ENCODE data around the gene TIMP2.

The TIMP2 gene

DNA sequence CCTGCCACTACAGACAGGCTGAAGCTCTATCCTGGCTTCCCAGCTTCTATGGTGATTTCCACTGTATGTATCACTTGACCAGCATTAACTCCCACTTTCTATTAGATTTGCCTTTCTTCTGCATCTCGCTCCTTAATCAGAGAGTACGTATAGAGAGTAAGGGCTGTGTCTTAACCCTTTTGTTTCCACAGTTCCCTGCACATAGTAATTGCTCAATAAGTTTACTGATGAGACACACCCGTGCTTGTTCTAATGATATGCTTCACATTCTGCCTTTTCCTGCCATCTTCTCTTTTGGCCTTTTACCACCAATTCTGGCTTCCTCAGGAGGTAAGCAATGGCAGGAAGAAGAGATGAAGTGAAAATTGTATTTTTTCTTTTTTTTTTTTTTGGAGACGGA is 64.0 kb downstream of the TIMP2 start:
- TF ChIP-seq, protein P1, sequence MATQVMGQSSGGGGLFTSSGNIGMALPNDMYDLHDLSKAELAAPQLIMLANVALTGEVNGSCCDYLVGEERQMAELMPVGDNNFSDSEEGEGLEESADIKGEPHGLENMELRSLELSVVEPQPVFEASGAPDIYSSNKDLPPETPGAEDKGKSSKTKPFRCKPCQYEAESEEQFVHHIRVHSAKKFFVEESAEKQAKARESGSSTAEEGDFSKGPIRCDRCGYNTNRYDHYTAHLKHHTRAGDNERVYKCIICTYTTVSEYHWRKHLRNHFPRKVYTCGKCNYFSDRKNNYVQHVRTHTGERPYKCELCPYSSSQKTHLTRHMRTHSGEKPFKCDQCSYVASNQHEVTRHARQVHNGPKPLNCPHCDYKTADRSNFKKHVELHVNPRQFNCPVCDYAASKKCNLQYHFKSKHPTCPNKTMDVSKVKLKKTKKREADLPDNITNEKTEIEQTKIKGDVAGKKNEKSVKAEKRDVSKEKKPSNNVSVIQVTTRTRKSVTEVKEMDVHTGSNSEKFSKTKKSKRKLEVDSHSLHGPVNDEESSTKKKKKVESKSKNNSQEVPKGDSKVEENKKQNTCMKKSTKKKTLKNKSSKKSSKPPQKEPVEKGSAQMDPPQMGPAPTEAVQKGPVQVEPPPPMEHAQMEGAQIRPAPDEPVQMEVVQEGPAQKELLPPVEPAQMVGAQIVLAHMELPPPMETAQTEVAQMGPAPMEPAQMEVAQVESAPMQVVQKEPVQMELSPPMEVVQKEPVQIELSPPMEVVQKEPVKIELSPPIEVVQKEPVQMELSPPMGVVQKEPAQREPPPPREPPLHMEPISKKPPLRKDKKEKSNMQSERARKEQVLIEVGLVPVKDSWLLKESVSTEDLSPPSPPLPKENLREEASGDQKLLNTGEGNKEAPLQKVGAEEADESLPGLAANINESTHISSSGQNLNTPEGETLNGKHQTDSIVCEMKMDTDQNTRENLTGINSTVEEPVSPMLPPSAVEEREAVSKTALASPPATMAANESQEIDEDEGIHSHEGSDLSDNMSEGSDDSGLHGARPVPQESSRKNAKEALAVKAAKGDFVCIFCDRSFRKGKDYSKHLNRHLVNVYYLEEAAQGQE (IDR thresholded peaks at IDR 0.05; ENCODE audit: insufficient read depth in 1 of 2, low read depth in 2 of 2, low read length in 2 of 2): no peak

DNA sequence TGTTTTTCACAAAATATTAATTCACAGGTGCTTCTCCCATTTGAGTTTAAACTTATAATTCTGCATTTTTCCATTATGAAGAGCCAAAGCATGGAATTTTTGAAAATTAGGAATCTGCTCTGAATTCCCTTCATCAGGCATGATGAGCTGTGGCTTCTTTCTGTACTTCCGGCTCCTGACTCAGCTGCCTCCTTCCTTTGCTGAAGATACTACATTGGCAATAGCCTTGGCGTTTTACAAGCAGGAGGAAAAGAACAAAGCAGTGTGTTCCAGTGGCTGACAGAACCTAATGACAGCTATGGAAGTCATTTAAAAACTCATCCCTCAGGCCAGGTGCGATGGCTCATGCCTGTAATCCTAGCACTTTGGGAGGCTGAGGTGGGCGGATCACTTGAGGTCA is 66.1 kb downstream of the TIMP2 start:
- TF ChIP-seq TAF1 (IDR thresholded peaks at IDR 0.05; ENCODE audit: borderline replicate concordance, insufficient read depth, low read length): no peak
- TF ChIP-seq, protein P1 (IDR thresholded peaks at IDR 0.05; ENCODE audit: insufficient read depth in 1 of 2, low read depth in 2 of 2, low read length in 2 of 2): no peak
- TF ChIP-seq FOXP2 (optimal IDR thresholded peaks at IDR 0.05; ENCODE audit: borderline replicate concordance, extremely low read depth, extremely low read length, insufficient read depth): no peak
- no peak for TF ChIP-seq SIN3A (IDR thresholded peaks at IDR 0.05; ENCODE audit: borderline replicate concordance, insufficient read depth, low read length)
- no peak for TF ChIP-seq POLR2AphosphoS5 (IDR thresholded peaks at IDR 0.05; ENCODE audit: low read depth, low read length)

DNA sequence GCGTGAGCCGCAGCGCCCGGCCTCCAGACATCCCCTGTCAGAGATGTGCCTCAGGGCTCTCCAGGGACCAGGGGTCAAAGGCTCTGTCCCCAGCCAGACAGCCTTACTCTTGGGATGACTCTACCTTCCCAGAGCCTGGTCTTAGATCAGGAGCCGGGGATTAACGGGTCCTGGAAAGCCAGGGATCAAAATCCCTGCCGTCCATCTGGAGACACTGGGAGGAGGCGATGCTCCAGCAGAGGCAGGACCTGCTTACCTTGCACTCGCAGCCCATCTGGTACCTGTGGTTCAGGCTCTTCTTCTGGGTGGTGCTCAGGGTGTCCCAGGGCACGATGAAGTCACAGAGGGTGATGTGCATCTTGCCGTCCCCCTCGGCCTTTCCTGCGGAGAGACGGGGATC is 67.9 kb downstream of the TIMP2 start:
- TF ChIP-seq, protein P1 (IDR thresholded peaks at IDR 0.05; ENCODE audit: insufficient read depth in 1 of 2, low read depth in 2 of 2, low read length in 2 of 2): no peak
- TF ChIP-seq FOXP2 (optimal IDR thresholded peaks at IDR 0.05; ENCODE audit: borderline replicate concordance, extremely low read depth, extremely low read length, insufficient read depth) (no peak), SIN3A (IDR thresholded peaks at IDR 0.05; ENCODE audit: borderline replicate concordance, insufficient read depth, low read length) (no peak), TAF1 (IDR thresholded peaks at IDR 0.05; ENCODE audit: borderline replicate concordance, insufficient read depth, low read length) (no peak), POLR2AphosphoS5 (IDR thresholded peaks at IDR 0.05; ENCODE audit: low read depth, low read length) (no peak)

DNA sequence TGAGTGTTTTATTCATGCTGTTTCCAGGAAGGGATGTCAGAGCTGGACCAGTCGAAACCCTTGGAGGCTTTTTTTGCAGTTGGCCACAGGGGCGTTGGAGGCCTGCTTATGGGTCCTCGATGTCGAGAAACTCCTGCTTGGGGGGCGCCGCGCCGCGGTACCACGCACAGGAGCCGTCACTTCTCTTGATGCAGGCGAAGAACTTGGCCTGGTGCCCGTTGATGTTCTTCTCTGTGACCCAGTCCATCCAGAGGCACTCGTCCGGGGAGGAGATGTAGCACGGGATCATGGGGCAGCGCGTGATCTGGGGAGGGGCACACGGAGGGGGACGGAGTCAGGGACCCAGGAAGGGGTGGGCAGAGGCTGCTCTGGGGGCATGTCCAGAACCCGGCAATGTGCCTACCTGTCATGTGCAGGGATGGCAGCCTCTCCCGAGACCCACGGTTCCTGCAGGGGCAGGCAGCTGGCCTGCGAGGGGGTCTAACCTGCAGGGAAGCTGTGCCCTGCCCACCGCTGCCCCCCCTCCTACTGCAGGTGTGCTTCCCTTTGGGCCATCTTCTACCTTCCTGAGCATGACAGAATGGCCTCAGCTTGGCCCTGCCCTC is 69.5 kb downstream of the TIMP2 start:
- TF ChIP-seq SIN3A (IDR thresholded peaks at IDR 0.05; ENCODE audit: borderline replicate concordance, insufficient read depth, low read length) (no peak), TAF1 (IDR thresholded peaks at IDR 0.05; ENCODE audit: borderline replicate concordance, insufficient read depth, low read length) (no peak), FOXP2 (optimal IDR thresholded peaks at IDR 0.05; ENCODE audit: borderline replicate concordance, extremely low read depth, extremely low read length, insufficient read depth) (no peak), POLR2AphosphoS5 (IDR thresholded peaks at IDR 0.05; ENCODE audit: low read depth, low read length) (no peak)
- TF ChIP-seq, protein P1 (IDR thresholded peaks at IDR 0.05; ENCODE audit: insufficient read depth in 1 of 2, low read depth in 2 of 2, low read length in 2 of 2): no peak

DNA sequence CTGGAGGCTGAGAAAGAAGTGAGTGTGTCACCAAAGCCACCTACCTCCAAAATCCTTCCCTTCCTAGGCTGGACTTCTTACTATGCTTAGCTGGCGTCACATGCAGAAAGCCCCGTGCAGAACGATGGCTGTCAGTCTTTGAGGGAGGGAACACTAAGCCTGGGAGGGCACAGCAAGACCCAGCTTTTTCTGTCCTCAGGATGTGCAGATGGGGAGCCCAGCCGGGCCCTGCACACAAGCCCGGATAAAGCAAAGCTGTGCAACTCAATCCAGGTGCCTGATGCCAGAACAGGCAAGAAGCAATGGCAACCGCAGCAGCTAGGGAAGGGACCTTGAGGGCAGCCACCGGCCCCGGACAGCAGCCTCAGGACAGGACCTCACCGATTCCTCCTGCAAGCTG is 70.7 kb downstream of the TIMP2 start:
- TF ChIP-seq, protein P1 (IDR thresholded peaks at IDR 0.05; ENCODE audit: insufficient read depth in 1 of 2, low read depth in 2 of 2, low read length in 2 of 2): no peak
- no peak for TF ChIP-seq TAF1 (IDR thresholded peaks at IDR 0.05; ENCODE audit: borderline replicate concordance, insufficient read depth, low read length)
- no peak for TF ChIP-seq SIN3A (IDR thresholded peaks at IDR 0.05; ENCODE audit: borderline replicate concordance, insufficient read depth, low read length)
- no peak for TF ChIP-seq POLR2AphosphoS5 (IDR thresholded peaks at IDR 0.05; ENCODE audit: low read depth, low read length)
- no peak for TF ChIP-seq FOXP2 (optimal IDR thresholded peaks at IDR 0.05; ENCODE audit: borderline replicate concordance, extremely low read depth, extremely low read length, insufficient read depth)
